HepG2 (cell line): ENCODE measurements around the gene DHX58. TPM values are rescaled to one million over a fixed set of nuclear protein-coding genes. Genes with fewer than 3 reads are reported as not detected.

Source experiments
- ATAC-seq: fragments of 200-7000 bp; cut with Tn5 transposase; 3 replicates; pipeline ENCODE4 v1.9.1; 2020; ENCODE audit warnings: mild to moderate bottlenecking, moderate library complexity
- BruUV-seq: library from RNA; stranded (reverse); fragments of 400-500 nt; replicated peaks from 2 replicates; lab custom pipeline; 2021; lab: Mats Ljungman, UMichigan
- CTCF ChIA-PET: fragments of 300-600 bp; formaldehyde crosslinking; extraction: SDS; loops from one replicate; lab custom pipeline; 2021; ENCODE audit warnings: low total read pairs, inconsistent platforms, low intra/inter-chr PET ratio; lab: Yijun Ruan, JAX
- POLR2A ChIA-PET: fragments of 350-600 bp; sonication (Branson Sonifier 250); formaldehyde crosslinking; loops from one replicate; lab custom pipeline; 2020; ENCODE audit warnings: antibody characterized with exemption, inconsistent platforms; lab: Yijun Ruan, JAX
- DNase-seq: peaks from one replicate; pipeline ENCODE4 v3.0.0-alpha.2; 2015; ENCODE audit warnings: low spot score
- FAIRE-seq: peaks from 3 replicates; lab custom pipeline; 2011; peaks lifted over from hg19 to GRCh38; lab: Jason Lieb, UNC
- H2AFZ ChIP-seq: one replicate; pipeline ENCODE4 v1.6.1; 2011; ENCODE audit warnings: low read length, inconsistent platforms
- H3K27ac ChIP-seq: fragments of 300-600 bp; 3 replicates; pipeline ENCODE4 v1.8.0; 2011; ENCODE audit warnings: mixed run types, mild to moderate bottlenecking, mixed read lengths, low read length, inconsistent platforms; ENCODE audit not compliant: insufficient read depth; ENCODE audit errors: extremely low read length
- H3K27me3 ChIP-seq, 2 experiments: fragments of 200-600 bp in 1 of 2; 2 replicates in 1 of 2; 3 replicates in 1 of 2; pipeline versions ENCODE4 v1.6.0 to v1.8.0; 2011; ENCODE audit warnings: low read length in 2 of 2, mild to moderate bottlenecking in 2 of 2, moderate library complexity in 2 of 2, inconsistent platforms in 1 of 2; ENCODE audit not compliant: insufficient read depth in 2 of 2, control insufficient read depth in 1 of 2
- H3K36me3 ChIP-seq, 2 experiments: fragments of 200-600 bp in 1 of 2; replicated peaks in 1 of 2; 2 replicates in 1 of 2; 3 replicates in 1 of 2; pipeline versions ENCODE4 v1.5.1 to v1.8.0; 2011; ENCODE audit warnings: low read length in 2 of 2, inconsistent platforms in 1 of 2; ENCODE audit not compliant: insufficient read depth in 2 of 2, control insufficient read depth in 1 of 2
- H3K4me1 ChIP-seq: 2 replicates; pipeline ENCODE4 v1.5.1; 2012; ENCODE audit warnings: low read length, inconsistent platforms; ENCODE audit not compliant: insufficient read depth
- H3K4me2 ChIP-seq: 2 replicates; pipeline ENCODE4 v1.6.0; 2011; ENCODE audit warnings: low read depth, low read length, inconsistent platforms
- H3K4me3 ChIP-seq, 3 experiments: fragments of 200-600 bp in 1 of 3; sonication (generic), shearing (Covaris generic) in 1 of 3; replicated peaks in 1 of 3; 2 replicates each; pipeline ENCODE4 v1.5.1; 2011 to 2016; ENCODE audit warnings: low read length in 3 of 3, inconsistent platforms in 2 of 3, low read depth in 2 of 3, mild to moderate bottlenecking in 2 of 3, control low read depth in 1 of 3, mixed read lengths in 1 of 3; ENCODE audit not compliant: insufficient read depth in 1 of 3
- H3K79me2 ChIP-seq: one replicate; pipeline ENCODE4 v1.6.1; 2011; ENCODE audit warnings: low read length, inconsistent platforms; ENCODE audit not compliant: insufficient read depth
- H3K9ac ChIP-seq: 2 replicates; pipeline ENCODE4 v1.6.0; 2011; ENCODE audit warnings: mild to moderate bottlenecking, low read depth, low read length, inconsistent platforms; ENCODE audit not compliant: insufficient read depth
- H3K9me3 ChIP-seq: 2 replicates; pipeline ENCODE4 v1.5.1; 2012; ENCODE audit warnings: mild to moderate bottlenecking, low read length
- H4K20me1 ChIP-seq: 2 replicates; pipeline ENCODE4 v1.6.0; 2011; ENCODE audit warnings: inconsistent platforms, mild to moderate bottlenecking, low read length, moderate library complexity; ENCODE audit not compliant: insufficient read depth
- ARNT ChIP-seq: fragments of 450-650 bp; IDR thresholded peaks from 2 replicates; pipeline ENCODE4 v1.6.1; 2017
- BCLAF1 ChIP-seq: fragments of 450-650 bp; IDR thresholded peaks from 2 replicates; pipeline ENCODE4 v1.6.1; 2017; ENCODE audit warnings: mild to moderate bottlenecking
- PPARG ChIP-seq: conservative IDR thresholded peaks from 2 replicates; pipeline ENCODE4 v1.6.1; 2016; ENCODE audit warnings: missing biosample characterization, missing genetic modification reagents
- RELA ChIP-seq: sonication (generic); formaldehyde crosslinking; IDR thresholded peaks from 2 replicates; pipeline ENCODE4 v1.4.0; 2020; ENCODE audit warnings: missing genetic modification reagents
- THRA ChIP-seq: sonication (generic); formaldehyde crosslinking; IDR thresholded peaks from 2 replicates; pipeline ENCODE4 v1.4.0; 2020; ENCODE audit warnings: missing genetic modification reagents, borderline replicate concordance
- TOPORS ChIP-seq: sonication (generic); formaldehyde crosslinking; IDR thresholded peaks from 2 replicates; pipeline ENCODE4 v1.8.0; 2023; ENCODE audit warnings: mild to moderate bottlenecking, missing genetic modification reagents
- USF2 ChIP-seq, 2 experiments: sonication (generic) in 1 of 2; formaldehyde crosslinking in 1 of 2; IDR thresholded peaks; 2 replicates each; pipeline versions ENCODE4 v1.5.1 to v1.6.1; 2011 to 2020; ENCODE audit warnings: borderline replicate concordance in 1 of 2, low read depth in 1 of 2, low read length in 1 of 2, mild to moderate bottlenecking in 1 of 2, missing genetic modification reagents in 1 of 2, moderate library complexity in 1 of 2
- ZFY ChIP-seq: sonication (generic); formaldehyde crosslinking; IDR thresholded peaks from 2 replicates; pipeline ENCODE4 v1.4.0; 2020; ENCODE audit warnings: missing genetic modification reagents
- ZNF343 ChIP-seq: sonication (generic); formaldehyde crosslinking; IDR thresholded peaks from 2 replicates; pipeline ENCODE4 v1.4.0; 2020; ENCODE audit warnings: mild to moderate bottlenecking, missing genetic modification reagents
- ZNF496 ChIP-seq: sonication (generic); formaldehyde crosslinking; IDR thresholded peaks from 2 replicates; pipeline ENCODE4 v1.8.1; 2023; ENCODE audit warnings: mild to moderate bottlenecking, moderate library complexity, missing genetic modification reagents; ENCODE audit not compliant: insufficient replicate concordance
- ZNF556 ChIP-seq: sonication (generic); formaldehyde crosslinking; IDR thresholded peaks from 2 replicates; pipeline ENCODE4 v1.4.0; 2020; ENCODE audit warnings: mild to moderate bottlenecking, missing genetic modification reagents, borderline replicate concordance
- ZNF75D ChIP-seq: sonication (generic); formaldehyde crosslinking; IDR thresholded peaks from 2 replicates; pipeline ENCODE4 v1.8.1; 2023; ENCODE audit warnings: missing genetic modification reagents, mild to moderate bottlenecking, borderline replicate concordance
- ZNF879 ChIP-seq: sonication (generic); formaldehyde crosslinking; IDR thresholded peaks from 2 replicates; pipeline ENCODE4 v1.8.1; 2023; ENCODE audit warnings: missing genetic modification reagents
- WGBS: methylation state at CpG from one replicate; pipeline ENCODE4 v1.1.6; 2017; ENCODE audit warnings: low lambda C conversion rate; 5-methylcytosine and 5-hydroxymethylcytosine counted together
- in situ Hi-C: cut with HindIII; loops from 2 replicates; pipeline ENCODE4 v1.10.0; 2017; ENCODE audit warnings: low pct_unique_long_range_greater_than_20kb; ENCODE audit not compliant: extremely low pct_ligation_motif_present
- intact Hi-C: fragments of 100-400 bp; cut with micrococcal nuclease; formaldehyde crosslinking; loops from one replicate; pipeline ENCODE4 v1.10.0; 2022; ENCODE audit not compliant: unreplicated experiment
- polyA plus RNA-seq, 8 experiments: library from polyadenylated mRNA; depleted of rRNA in 3 of 8; stranded (reverse) in 7 of 8; unstranded in 1 of 8; fragments of >200 nt; fragmentation: Illumina TruSeq in 4 of 8; extraction: Trizol in 4 of 8; gene quantifications; 2 replicates each; pipeline versions ENCODE4 v1.2.1 to v1.2.3, GENCODE V29; 2011 to 2016; ENCODE audit warnings: low read depth in 4 of 8, missing spikeins in 1 of 8, mixed read lengths in 1 of 8; ENCODE audit not compliant: insufficient read depth in 1 of 8
- total RNA-seq, 5 experiments: library from RNA; depleted of rRNA; stranded (reverse); fragments of >200 nt; fragmentation: Illumina TruSeq; extraction: Trizol; gene quantifications; 2 replicates each; pipeline ENCODE4 v1.2.3, GENCODE V29; 2016; ENCODE audit warnings: low read depth in 1 of 5

The DHX58 gene
- total and polyA plus RNA-seq, 2 of the 13 experiments (the other 11 are each of a cell fraction or from before 2014, with no cell fraction given) = 6.7 to 7.8 TPM

GRCh38 chr17:42058063-42058462 lies 54.5 kb downstream of the DHX58 start:
- Histone ChIP-seq H2AFZ (no peak overlapping the region), H3K27ac (no peak overlapping the region), H3K9ac (no peak overlapping the region), H3K9me3 (no peaks in the 10 kb centered on the region), H3K79me2 (no peaks in the 10 kb centered on the region), H3K36me3 (no peaks in the 10 kb centered on the region), H3K4me1 (peaks cover 20% of the 10 kb centered on the region), H3K4me3 (no peak overlapping the region), H3K4me2 (no peak overlapping the region)
- WGBS = 60% methylated on average over 4 of the region's 7 CpGs
- intact Hi-C loops (no loop called here), in situ Hi-C loops (no loop called here)
- POLR2A ChIA-PET = interaction anchor here (0.6 kb wide), 1 partner anchor 63 kb away, joined by 4 read pairs; the partner anchor contains the start of gene KAT2A
- FAIRE-seq (no peak), DNase-seq (no peak)
- BruUV-seq = no TSS peak
- CTCF ChIA-PET = no interaction called here
- TF ChIP-seq ZNF343 (CRISPR knock-in tag) = no peak
- no peak for TF ChIP-seq ARNT
- no peak for TF ChIP-seq ZNF879 (CRISPR knock-in tag)
- no peak for TF ChIP-seq USF2 (IDR thresholded peaks at IDR 0.05; ENCODE audit: low read depth, low read length)
- no peak for TF ChIP-seq USF2 (CRISPR knock-in tag; IDR thresholded peaks at IDR 0.05; ENCODE audit: borderline replicate concordance)
- TF ChIP-seq TOPORS (CRISPR knock-in tag) = no peak
- no peak for TF ChIP-seq ZNF556 (CRISPR knock-in tag)
- TF ChIP-seq ZNF75D (CRISPR knock-in tag) = no peak
- no peak for TF ChIP-seq THRA (CRISPR knock-in tag)
- TF ChIP-seq ZFY (CRISPR knock-in tag) = no peak
- TF ChIP-seq BCLAF1 = no peak
- no peak for TF ChIP-seq PPARG (CRISPR knock-in tag)
- TF ChIP-seq ZNF496 (CRISPR knock-in tag) = no peak
- no peak for TF ChIP-seq RELA
- TF ChIP-seq, all 625 proteins: peak for 0
- ATAC-seq = no peak
- Histone ChIP-seq H4K20me1 (no peaks in the 10 kb centered on the region), H3K27me3 (no peaks in the 10 kb centered on the region; a peak in 1 of 5 replicates)
